Effector memory CD4-positive, alpha-beta T cell (primary cell): ENCODE results near the gene WWC1.

Source experiments
- DNase-seq, 3 donors: peaks; one replicate each; pipeline ENCODE4 v3.0.0-alpha.2; 2020
- H3K27ac ChIP-seq: 2 replicates; pipeline ENCODE4 v1.7.0; 2013; ENCODE audit warnings: mild to moderate bottlenecking, low read length, moderate library complexity; ENCODE audit not compliant: insufficient read depth, poor library complexity, severe bottlenecking
- H3K27me3 ChIP-seq: replicated peaks from 2 replicates; pipeline ENCODE4 v1.7.0; 2013; ENCODE audit warnings: mild to moderate bottlenecking, low read length; ENCODE audit not compliant: insufficient read depth, control insufficient read depth, poor library complexity, severe bottlenecking
- H3K36me3 ChIP-seq: 2 replicates; pipeline ENCODE4 v1.7.0; 2013; ENCODE audit warnings: mild to moderate bottlenecking, low read length, moderate library complexity; ENCODE audit not compliant: control insufficient read depth, insufficient read depth
- H3K4me1 ChIP-seq: 2 replicates; pipeline ENCODE4 v1.7.0; 2013; ENCODE audit warnings: low read length, mild to moderate bottlenecking; ENCODE audit not compliant: control insufficient read depth, insufficient read depth, poor library complexity, severe bottlenecking
- H3K4me3 ChIP-seq: 2 replicates; pipeline ENCODE4 v1.7.0; 2013; ENCODE audit warnings: low read length, low read depth, mild to moderate bottlenecking; ENCODE audit not compliant: insufficient read depth, poor library complexity, severe bottlenecking
- H3K9me3 ChIP-seq: 2 replicates; pipeline ENCODE4 v1.7.0; 2013; ENCODE audit warnings: mild to moderate bottlenecking, low read length, moderate library complexity; ENCODE audit not compliant: control insufficient read depth

WWC1 gene

DNA sequence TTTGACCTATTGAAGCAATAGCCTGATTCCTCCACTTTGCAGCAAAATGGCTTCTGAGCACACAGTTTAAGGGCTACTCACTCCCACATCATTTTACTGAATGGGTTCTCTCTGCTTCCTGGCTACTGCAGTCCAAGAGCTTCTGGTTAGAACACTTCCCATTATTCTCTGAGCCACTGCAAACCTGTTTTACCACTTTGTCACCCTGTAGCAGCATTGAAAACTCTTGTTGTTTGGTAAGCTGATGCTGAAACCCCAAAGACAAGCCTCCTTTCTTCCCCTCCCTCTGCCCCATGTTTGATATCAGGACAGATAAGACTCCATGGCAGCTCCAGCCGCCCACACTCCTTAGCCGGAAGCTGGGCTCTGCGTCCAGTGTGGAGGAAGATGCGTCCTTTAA, 110.4 kb downstream of the WWC1 start:
- Histone ChIP-seq H3K9me3 (no peaks in the 10 kb centered on the region), H3K4me1 (no peaks in the 10 kb centered on the region), H3K27ac (no peak overlapping the region), H3K27me3 (no peaks in the 10 kb centered on the region), H3K36me3 (no peaks in the 10 kb centered on the region), H3K4me3 (no peak overlapping the region)
- no peak for DNase-seq

DNA sequence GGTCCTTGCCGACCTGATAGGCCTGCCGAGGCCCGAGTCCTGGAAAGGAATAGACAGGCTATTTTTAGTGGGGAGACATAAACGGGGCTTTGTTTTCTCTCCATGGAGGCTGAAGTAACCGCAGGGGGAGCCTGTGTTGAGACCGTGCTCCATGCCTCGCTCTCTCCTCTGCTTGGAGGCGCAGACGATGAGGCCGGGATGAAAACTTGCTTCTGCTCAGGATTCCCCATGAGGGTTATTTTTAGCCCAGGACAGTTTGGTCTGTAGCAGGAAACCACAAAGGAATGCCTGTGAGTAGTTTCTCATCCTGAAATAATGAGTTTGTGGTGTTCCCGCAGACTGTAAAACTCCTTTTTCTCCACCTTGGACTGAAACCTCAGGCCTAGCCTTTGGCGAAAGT, 112.9 kb downstream of the WWC1 start:
- DNase-seq, result no peak
- Histone ChIP-seq H3K27me3 (no peaks in the 10 kb centered on the region), H3K27ac (no peak overlapping the region), H3K4me3 (no peak overlapping the region), H3K9me3 (no peaks in the 10 kb centered on the region), H3K36me3 (no peaks in the 10 kb centered on the region), H3K4me1 (peaks cover 7% of the 10 kb centered on the region)

DNA sequence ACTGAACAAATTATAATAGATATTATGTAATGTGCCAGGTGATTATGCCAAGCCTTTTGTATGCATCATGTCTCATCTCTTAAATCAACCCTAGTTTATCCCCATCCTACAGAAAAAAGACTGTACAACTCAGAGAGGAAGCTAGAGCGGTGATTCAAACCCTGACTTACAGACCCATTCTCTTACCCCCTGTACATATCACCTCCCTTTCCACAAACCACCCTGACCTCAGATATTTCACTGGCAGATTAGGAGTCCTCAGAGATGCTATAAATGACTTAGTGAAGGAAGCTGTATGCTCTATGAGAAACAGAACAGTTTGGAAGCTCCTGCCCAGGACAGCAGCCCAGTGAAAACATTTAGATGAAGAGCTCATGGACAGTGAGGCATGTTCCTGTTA, 115.8 kb downstream of the WWC1 start:
- H3K36me3 ChIP-seq, result no peaks in the 10 kb centered on the region
- H3K4me1 ChIP-seq, result peaks cover 14% of the 10 kb centered on the region
- no peak overlapping the region for H3K27ac ChIP-seq
- no peak for DNase-seq
- no peaks in the 10 kb centered on the region for H3K9me3 ChIP-seq
- no peaks in the 10 kb centered on the region for H3K27me3 ChIP-seq
- H3K4me3 ChIP-seq, result no peak overlapping the region

DNA sequence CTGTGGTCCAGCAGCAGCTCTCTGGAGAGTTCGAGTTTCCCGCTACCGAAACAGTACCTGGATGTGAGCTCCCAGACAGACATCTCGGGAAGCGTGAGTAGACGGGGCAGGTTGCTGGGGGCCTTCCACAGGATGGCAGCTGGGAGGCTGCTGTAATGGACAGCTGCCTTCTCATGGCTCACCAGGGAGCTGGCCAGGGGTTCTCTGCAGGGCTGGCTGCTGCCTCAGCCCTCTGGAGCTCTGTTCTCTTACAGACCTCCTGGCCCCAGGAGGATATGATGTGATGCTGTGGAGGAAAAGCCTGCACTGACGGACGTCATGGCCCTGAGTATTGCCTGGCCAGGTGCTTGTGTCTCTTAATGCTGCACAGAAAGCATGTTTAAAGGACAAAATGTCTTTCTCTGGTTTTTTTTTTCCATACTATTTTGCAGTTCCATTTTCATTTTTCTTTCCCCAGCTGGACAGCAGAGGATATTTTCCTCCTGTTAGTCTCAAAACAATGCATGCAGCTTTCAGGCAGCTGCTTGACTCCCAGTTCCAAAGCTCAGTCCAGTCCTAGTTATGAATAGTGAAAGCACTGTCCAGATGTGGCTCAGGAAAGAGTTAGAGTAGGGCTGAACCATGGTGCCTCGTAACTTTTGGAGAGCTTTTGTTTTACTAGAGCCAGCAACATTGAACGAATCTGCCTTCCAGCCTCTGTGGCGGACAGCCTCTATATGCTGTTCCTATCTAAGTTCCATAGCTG, 117.3 kb downstream of the WWC1 start:
- Histone ChIP-seq H3K4me3 (no peak overlapping the region), H3K27me3 (no peaks in the 10 kb centered on the region), H3K4me1 (peaks cover 14% of the 10 kb centered on the region), H3K9me3 (no peaks in the 10 kb centered on the region), H3K36me3 (no peaks in the 10 kb centered on the region), H3K27ac (no peak overlapping the region)
- no peak for DNase-seq

DNA sequence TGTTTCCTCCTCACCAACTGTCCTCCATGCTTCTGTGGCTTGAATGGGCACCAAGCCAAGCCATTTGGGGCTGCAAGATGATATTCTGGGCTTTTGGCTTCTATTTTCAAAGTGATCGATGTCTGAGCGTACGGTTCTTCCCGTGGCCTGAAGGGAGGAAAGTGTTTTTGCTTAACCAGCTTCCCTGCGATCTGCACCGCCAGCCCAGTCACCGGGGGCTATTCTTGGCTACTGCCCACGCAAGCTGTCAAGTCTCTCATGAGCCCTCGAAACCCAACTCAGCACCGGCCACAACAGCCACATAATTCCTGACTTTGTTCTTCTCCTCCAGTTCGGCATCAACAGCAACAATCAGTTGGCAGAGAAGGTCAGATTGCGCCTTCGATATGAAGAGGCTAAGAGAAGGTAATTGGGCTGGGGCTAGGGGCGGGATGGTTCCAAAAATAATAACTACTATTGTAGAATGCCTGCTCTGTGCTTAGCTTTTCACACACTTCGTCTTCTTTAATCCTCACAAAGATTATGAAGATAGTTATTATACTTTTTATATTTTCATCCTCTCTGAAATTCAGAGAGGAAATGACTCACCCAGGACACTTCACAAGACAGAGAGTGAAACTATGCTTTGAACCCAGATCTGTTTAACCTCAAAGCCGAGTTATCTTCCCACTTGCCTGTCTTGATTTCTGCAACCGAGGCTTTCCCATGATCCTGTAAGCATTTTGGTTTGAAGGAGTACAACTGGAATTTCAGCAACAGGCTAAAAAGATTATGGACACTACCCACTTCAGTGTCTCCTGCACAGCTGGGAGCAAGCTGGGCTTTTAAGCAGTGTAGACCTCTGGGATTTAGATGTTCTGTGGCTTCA, 118.4 kb downstream of the WWC1 start:
- H3K27me3 ChIP-seq, result no peaks in the 10 kb centered on the region
- DNase-seq, result no peak
- no peaks in the 10 kb centered on the region for H3K9me3 ChIP-seq
- peak overlapping the region; percentile 15 for H3K27ac ChIP-seq
- peak overlapping the region; percentile 51 for H3K4me3 ChIP-seq
- H3K36me3 ChIP-seq, result no peaks in the 10 kb centered on the region
- peaks cover 14% of the 10 kb centered on the region for H3K4me1 ChIP-seq

DNA sequence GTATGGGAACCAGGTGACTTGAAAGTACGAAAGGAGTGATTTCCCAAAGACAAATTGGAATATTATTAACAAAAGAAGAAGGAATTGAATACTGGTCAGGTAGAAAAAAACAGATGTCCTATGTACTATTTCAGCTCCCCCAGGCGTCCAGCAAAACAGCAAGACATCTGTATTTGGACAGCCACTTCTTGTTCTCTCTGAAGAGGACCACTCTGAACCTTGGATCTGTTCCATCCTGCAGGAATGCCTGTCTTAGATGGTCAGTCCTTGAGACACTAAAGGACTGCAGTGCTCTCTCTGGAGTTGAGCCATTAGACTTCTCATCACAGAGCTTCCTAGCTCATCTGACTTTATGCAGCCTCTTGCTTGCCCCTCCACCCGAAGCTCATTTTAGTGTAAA, 120.4 kb downstream of the WWC1 start:
- Histone ChIP-seq H3K9me3 (no peaks in the 10 kb centered on the region), H3K4me1 (peaks cover 14% of the 10 kb centered on the region), H3K27ac (no peak overlapping the region), H3K36me3 (no peaks in the 10 kb centered on the region), H3K27me3 (no peaks in the 10 kb centered on the region), H3K4me3 (no peak overlapping the region)
- no peak for DNase-seq

DNA sequence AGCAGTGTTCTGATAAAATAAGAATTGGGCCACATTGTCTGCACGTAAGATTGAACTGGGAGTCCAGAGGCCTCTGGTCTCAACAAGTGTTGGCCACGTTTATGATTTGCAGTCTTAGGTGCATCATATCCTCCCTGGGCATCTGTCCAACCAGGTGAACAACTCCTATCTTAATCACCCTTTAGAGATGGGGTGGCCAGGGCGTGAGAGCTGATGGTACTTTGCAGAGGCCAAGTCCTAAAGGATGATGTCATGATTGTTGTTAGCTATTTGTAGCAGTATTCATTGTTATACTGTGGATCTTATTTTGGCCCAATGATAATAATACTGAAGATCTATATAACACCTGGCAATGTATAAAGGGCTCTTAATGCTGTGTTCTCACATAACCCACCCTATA, 121.6 kb downstream of the WWC1 start:
- no peaks in the 10 kb centered on the region for H3K9me3 ChIP-seq
- no peaks in the 10 kb centered on the region for H3K36me3 ChIP-seq
- H3K4me3 ChIP-seq, result no peak overlapping the region
- H3K27me3 ChIP-seq, result no peaks in the 10 kb centered on the region
- H3K4me1 ChIP-seq, result peaks cover 14% of the 10 kb centered on the region
- H3K27ac ChIP-seq, result no peak overlapping the region
- DNase-seq, result no peak

DNA sequence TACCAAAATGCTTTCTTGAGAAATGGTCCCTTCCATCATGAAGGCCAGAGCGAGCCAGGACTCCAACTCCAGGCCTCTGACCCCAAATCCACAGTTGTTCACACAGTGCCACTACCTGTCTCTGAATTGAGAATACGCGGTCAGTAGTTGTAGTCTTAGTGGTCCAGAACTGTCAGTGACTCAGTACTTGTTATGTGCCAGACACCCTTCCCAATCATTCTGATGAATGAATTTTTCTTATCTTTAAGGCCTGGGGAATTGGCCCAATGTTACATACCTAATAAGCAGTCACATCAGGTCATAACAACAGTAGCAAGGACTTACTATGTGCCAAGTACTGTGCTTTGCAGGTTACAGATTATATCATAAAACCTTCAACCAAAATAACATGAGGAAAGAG, 122.2 kb downstream of the WWC1 start:
- no peaks in the 10 kb centered on the region for H3K9me3 ChIP-seq
- H3K27me3 ChIP-seq, result no peaks in the 10 kb centered on the region
- no peak for DNase-seq
- H3K36me3 ChIP-seq, result no peaks in the 10 kb centered on the region
- H3K4me1 ChIP-seq, result peaks cover 12% of the 10 kb centered on the region
- H3K4me3 ChIP-seq, result no peak overlapping the region
- no peak overlapping the region for H3K27ac ChIP-seq

DNA sequence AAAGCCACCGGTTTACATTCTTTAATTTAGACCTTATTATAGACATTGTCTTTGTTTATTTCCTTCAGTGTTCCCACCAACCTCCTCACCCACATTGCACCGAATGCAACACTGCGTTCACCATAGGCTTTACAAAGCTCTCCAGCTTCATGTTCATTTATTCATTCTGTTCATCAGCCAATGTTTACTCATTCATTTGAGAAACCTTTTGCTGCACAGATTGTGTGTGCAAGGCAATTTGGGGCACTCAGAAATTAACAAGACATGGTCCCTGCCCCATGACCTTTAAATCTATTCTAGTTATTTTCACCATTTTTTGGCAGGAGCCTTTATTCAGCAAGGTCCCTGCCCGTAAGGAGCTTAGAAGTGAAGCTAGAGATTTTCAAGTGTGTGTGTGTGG, 124.0 kb downstream of the WWC1 start:
- H3K4me1 ChIP-seq, result no peaks in the 10 kb centered on the region

DNA sequence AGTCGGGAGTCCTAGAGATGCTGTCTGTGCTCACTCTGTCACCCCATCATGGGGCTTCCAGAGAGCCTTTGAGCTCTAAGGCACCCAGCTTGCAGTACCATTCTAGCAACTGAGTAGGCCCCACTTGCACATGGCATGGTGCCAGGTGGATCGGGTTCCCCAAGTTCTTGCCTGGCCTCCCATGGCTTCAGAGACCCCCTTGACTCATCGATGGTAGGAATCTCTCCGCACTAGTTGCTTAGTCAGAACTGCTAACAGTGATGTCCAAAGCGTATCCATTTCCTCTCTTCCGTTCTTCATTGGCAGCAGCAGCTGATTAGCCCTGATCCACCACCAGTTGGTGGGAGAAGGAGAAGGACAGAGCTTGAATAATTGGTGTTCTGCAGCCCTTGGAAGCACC, 124.5 kb downstream of the WWC1 start:
- H3K4me1 ChIP-seq, result no peaks in the 10 kb centered on the region
- no peak overlapping the region for H3K4me3 ChIP-seq
- no peaks in the 10 kb centered on the region for H3K36me3 ChIP-seq
- no peak overlapping the region for H3K27ac ChIP-seq
- DNase-seq, result no peak
- no peaks in the 10 kb centered on the region for H3K27me3 ChIP-seq
- H3K9me3 ChIP-seq, result no peaks in the 10 kb centered on the region

More for the DNA sequence above, 124.0 kb downstream of the WWC1 start:
- no peak for DNase-seq
- Histone ChIP-seq H3K9me3 (no peaks in the 10 kb centered on the region), H3K4me3 (no peak overlapping the region), H3K36me3 (no peaks in the 10 kb centered on the region), H3K27me3 (no peaks in the 10 kb centered on the region), H3K27ac (no peak overlapping the region)
